ENCODE measurements around the gene ADGRD1.

The ADGRD1 gene

DNA sequence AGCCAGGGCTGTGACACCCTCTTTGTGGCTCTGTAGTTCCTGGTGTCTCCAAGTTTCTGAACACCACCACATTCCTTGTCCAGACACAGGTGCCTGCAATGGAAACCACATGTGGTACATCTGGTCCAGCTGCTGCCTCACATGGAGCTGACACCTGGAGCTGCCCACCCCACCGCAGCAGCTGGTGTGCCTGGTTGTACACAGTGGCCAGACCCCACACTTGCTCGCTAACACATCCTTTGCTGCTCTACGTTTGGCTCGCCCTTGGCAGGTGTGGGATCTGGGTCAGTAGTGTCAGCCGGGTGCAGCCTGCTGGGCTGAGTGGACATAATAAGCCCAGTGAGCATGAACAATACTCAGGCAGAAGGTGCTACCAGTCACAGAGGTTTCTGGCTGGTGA, 198.9 kb downstream of the ADGRD1 start:
- no peak for DNase-seq
- Mint-ChIP-seq H3K27me3 (ENCODE audit: low read depth, poor library complexity) (peaks cover 59% of the 10 kb centered on the region), H3K4me1 (no peaks in the 10 kb centered on the region), H3K36me3 (ENCODE audit: low read depth) (no peaks in the 10 kb centered on the region), H3K4me3 (no peak overlapping the region), H3K9me3 (peaks cover 12% of the 10 kb centered on the region), H3K27ac (no peak overlapping the region)
- TF ChIP-seq, protein P1, sequence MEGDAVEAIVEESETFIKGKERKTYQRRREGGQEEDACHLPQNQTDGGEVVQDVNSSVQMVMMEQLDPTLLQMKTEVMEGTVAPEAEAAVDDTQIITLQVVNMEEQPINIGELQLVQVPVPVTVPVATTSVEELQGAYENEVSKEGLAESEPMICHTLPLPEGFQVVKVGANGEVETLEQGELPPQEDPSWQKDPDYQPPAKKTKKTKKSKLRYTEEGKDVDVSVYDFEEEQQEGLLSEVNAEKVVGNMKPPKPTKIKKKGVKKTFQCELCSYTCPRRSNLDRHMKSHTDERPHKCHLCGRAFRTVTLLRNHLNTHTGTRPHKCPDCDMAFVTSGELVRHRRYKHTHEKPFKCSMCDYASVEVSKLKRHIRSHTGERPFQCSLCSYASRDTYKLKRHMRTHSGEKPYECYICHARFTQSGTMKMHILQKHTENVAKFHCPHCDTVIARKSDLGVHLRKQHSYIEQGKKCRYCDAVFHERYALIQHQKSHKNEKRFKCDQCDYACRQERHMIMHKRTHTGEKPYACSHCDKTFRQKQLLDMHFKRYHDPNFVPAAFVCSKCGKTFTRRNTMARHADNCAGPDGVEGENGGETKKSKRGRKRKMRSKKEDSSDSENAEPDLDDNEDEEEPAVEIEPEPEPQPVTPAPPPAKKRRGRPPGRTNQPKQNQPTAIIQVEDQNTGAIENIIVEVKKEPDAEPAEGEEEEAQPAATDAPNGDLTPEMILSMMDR (IDR thresholded peaks at IDR 0.05): no peak

DNA sequence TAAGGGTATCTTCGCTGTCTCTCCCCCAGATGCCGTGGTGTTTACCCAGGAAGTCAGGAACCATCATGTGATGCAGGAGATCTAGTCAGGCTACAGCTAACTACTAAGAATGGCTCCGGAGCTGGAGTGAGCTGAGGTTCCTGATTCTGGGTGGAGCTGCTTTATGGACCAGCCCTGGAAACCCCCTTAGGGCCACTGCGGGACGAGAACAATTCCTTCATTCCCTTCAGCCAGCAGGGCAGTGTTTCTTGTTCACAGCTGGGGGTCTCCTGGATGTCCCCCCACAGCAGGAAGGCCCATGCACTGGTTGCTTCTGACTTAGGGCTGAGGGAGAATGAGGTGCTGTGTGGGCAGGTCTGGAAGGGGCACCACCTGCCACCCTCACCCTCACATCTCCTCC, 199.3 kb downstream of the ADGRD1 start:
- peaks cover 61% of the 10 kb centered on the region for H3K27me3 Mint-ChIP-seq (ENCODE audit: low read depth, poor library complexity)
- no peak for DNase-seq
- peaks cover 12% of the 10 kb centered on the region for H3K9me3 Mint-ChIP-seq
- no peak overlapping the region for H3K27ac Mint-ChIP-seq
- H3K4me1 Mint-ChIP-seq: no peaks in the 10 kb centered on the region
- H3K36me3 Mint-ChIP-seq (ENCODE audit: low read depth): no peaks in the 10 kb centered on the region
- TF ChIP-seq, protein P1 (IDR thresholded peaks at IDR 0.05): no peak
- no peak overlapping the region for H3K4me3 Mint-ChIP-seq

DNA sequence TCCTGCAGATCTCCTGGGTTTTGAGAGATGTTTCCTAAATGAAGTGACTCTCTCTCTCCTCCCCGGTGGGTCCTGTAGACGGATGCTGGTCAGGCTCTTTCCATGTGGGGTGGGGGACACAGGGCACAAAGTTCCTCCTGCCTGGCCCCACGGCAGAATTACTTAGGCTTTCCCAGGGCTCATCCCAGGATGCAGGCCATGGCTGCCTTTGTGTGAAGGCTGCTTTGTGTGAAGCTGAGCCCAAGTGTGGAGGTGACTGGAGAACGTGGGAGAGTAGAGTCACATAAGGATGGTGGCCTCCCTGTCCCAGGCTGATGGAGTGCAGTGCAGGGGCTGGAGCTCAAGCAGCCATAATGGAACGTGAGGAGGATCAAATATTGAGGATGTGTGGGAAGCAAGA, 200.2 kb downstream of the ADGRD1 start:
- no peaks in the 10 kb centered on the region for H3K36me3 Mint-ChIP-seq (ENCODE audit: low read depth)
- peaks cover 59% of the 10 kb centered on the region for H3K27me3 Mint-ChIP-seq (ENCODE audit: low read depth, poor library complexity)
- H3K27ac Mint-ChIP-seq: no peak overlapping the region
- peaks cover 12% of the 10 kb centered on the region for H3K9me3 Mint-ChIP-seq
- no peak for DNase-seq
- no peaks in the 10 kb centered on the region for H3K4me1 Mint-ChIP-seq
- TF ChIP-seq, protein P1 (IDR thresholded peaks at IDR 0.05): no peak
- no peak overlapping the region for H3K4me3 Mint-ChIP-seq

DNA sequence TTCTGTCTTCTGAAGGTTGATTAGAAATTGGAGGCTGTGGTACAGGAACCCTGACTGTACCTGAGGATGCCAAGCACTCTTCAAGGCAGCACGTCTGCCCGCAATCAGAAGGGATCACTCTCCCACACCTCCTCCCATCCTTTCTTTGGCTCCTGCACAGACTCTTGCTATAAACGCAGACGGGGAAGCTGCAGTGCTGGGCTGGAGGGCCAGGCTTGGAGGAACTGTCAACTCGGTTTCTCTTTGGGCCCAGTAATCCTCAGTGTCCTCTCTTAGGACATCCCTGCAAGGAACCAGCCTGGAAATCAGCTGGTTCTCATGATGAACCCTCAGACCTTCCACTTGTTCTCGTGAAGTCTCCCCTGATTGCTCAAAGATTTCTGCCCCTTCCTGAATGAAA, 201.4 kb downstream of the ADGRD1 start:
- Mint-ChIP-seq H3K36me3 (ENCODE audit: low read depth) (no peaks in the 10 kb centered on the region), H3K9me3 (peaks cover 12% of the 10 kb centered on the region), H3K4me1 (no peaks in the 10 kb centered on the region), H3K27ac (no peak overlapping the region), H3K4me3 (no peak overlapping the region), H3K27me3 (ENCODE audit: low read depth, poor library complexity) (peaks cover 56% of the 10 kb centered on the region)
- TF ChIP-seq, protein P1 (IDR thresholded peaks at IDR 0.05): no peak
- no peak for DNase-seq

DNA sequence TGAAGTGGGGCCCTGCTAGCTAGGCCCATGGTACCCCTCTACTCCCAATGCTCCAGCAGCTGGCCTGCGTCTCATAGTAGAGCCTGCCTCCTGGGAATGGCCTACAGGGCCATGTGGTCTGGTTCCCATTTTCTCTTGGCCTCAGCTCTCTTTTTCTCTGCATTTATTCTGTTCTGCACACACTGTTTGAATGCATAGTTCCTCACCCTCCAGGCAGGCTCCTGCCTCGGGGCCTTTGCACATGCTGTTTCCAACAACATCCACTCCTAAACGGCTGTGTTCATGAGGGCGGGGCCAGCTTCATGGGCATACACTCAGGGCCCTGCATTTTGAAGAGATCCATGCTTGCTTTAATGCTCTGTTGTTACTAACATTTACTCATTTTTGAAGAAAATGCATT, 204.0 kb downstream of the ADGRD1 start:
- Mint-ChIP-seq H3K36me3 (ENCODE audit: low read depth) (no peaks in the 10 kb centered on the region), H3K9me3 (no peaks in the 10 kb centered on the region)

DNA sequence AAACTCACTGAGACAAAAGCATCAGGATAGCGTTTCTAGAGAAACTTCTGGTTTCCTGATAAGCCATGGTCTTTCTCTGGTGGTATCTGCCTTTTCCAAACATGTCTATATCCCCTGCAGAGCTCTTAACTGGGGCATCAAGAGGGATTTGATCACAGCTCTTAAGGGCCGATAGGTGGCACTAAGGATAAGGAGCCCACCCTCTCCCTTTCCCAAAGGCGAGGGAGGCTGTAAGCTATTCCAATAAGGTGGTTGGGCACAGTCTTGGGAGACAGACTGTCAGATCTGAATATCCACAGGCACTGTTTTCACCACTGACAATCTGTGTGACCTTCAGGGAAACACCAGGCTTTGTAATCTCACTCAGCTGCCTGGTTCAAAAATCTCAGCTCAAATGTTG, 206.0 kb downstream of the ADGRD1 start:
- Mint-ChIP-seq H3K27me3 (ENCODE audit: low read depth, poor library complexity) (peaks cover 27% of the 10 kb centered on the region), H3K9me3 (no peaks in the 10 kb centered on the region), H3K4me1 (no peaks in the 10 kb centered on the region), H3K27ac (no peak overlapping the region), H3K36me3 (ENCODE audit: low read depth) (no peaks in the 10 kb centered on the region), H3K4me3 (no peak overlapping the region)
- TF ChIP-seq, protein P1 (IDR thresholded peaks at IDR 0.05): peak; percentile 31
- DNase-seq: no peak

More for the DNA sequence above, 204.0 kb downstream of the ADGRD1 start:
- H3K4me3 Mint-ChIP-seq: no peak overlapping the region
- no peaks in the 10 kb centered on the region for H3K4me1 Mint-ChIP-seq
- H3K27me3 Mint-ChIP-seq (ENCODE audit: low read depth, poor library complexity): peaks cover 43% of the 10 kb centered on the region
- no peak overlapping the region for H3K27ac Mint-ChIP-seq
- DNase-seq: no peak
- TF ChIP-seq, protein P1 (IDR thresholded peaks at IDR 0.05): no peak

Data from nephron progenitor cell (in vitro differentiated cells).